GM23248 (cell line): ENCODE results near the gene AP3D1. TPM values are rescaled to one million over a fixed set of nuclear protein-coding genes. Genes with fewer than 3 reads are reported as not detected.

Experiments
- DNase-seq: peaks from one replicate; pipeline ENCODE4 v3.0.0-alpha.2; 2015
- H2AFZ ChIP-seq: fragments of 200-600 bp; sonication (generic); 2 replicates; pipeline ENCODE4 v1.6.1; 2016; ENCODE audit warnings: antibody characterized with exemption
- H3F3A ChIP-seq: fragments of 200-600 bp; sonication (generic); 2 replicates; pipeline ENCODE4 v1.6.1; 2016; ENCODE audit warnings: mild to moderate bottlenecking, antibody characterized with exemption, mixed run types; ENCODE audit not compliant: insufficient read depth
- H3K27ac ChIP-seq: fragments of 200-600 bp; sonication (generic); 2 replicates; pipeline ENCODE4 v1.5.1; 2016; ENCODE audit warnings: mild to moderate bottlenecking
- H3K27me3 ChIP-seq: fragments of 200-600 bp; sonication (generic); replicated peaks from 2 replicates; pipeline ENCODE4 v1.6.1; 2016; ENCODE audit warnings: mild to moderate bottlenecking; ENCODE audit not compliant: insufficient read depth
- H3K36me3 ChIP-seq: fragments of 200-600 bp; sonication (generic); 2 replicates; pipeline ENCODE4 v1.6.1; 2016; ENCODE audit warnings: low read depth, mild to moderate bottlenecking
- H3K4me1 ChIP-seq: fragments of 200-600 bp; sonication (generic); 2 replicates; pipeline ENCODE4 v1.6.1; 2016; ENCODE audit warnings: mild to moderate bottlenecking; ENCODE audit not compliant: insufficient read depth
- H3K4me2 ChIP-seq: fragments of 200-600 bp; sonication (generic); one replicate; pipeline ENCODE4 v1.6.1; 2016; ENCODE audit warnings: mild to moderate bottlenecking; ENCODE audit not compliant: unreplicated experiment
- H3K4me3 ChIP-seq: fragments of 200-600 bp; sonication (generic); 2 replicates; pipeline ENCODE4 v1.5.1; 2016; ENCODE audit warnings: mild to moderate bottlenecking
- H3K79me2 ChIP-seq: fragments of 200-600 bp; sonication (generic); 2 replicates; pipeline ENCODE4 v1.6.1; 2016; ENCODE audit warnings: mild to moderate bottlenecking; ENCODE audit not compliant: insufficient read depth
- H3K9ac ChIP-seq: fragments of 200-600 bp; sonication (generic); 2 replicates; pipeline ENCODE4 v1.6.1; 2016; ENCODE audit warnings: mild to moderate bottlenecking
- H3K9me2 ChIP-seq: fragments of 200-600 bp; sonication (generic); 2 replicates; pipeline ENCODE4 v1.6.1; 2016; ENCODE audit warnings: mixed run types, mild to moderate bottlenecking, moderate library complexity; ENCODE audit not compliant: insufficient read depth
- H3K9me3 ChIP-seq: fragments of 200-600 bp; sonication (generic); one replicate; pipeline ENCODE4 v1.6.1; 2017; ENCODE audit warnings: low read depth
- H4K20me1 ChIP-seq: fragments of 200-600 bp; sonication (generic); 2 replicates; pipeline ENCODE4 v1.6.0; 2016; ENCODE audit not compliant: insufficient read depth
- EZH2 ChIP-seq: fragments of 200-600 bp; sonication (generic); IDR thresholded peaks from 2 replicates; pipeline ENCODE4 v1.6.1; 2018; ENCODE audit warnings: antibody characterized with exemption, mild to moderate bottlenecking; ENCODE audit not compliant: insufficient read depth, poor library complexity, severe bottlenecking
- EZH2phosphoT487 ChIP-seq: fragments of 200-600 bp; sonication (generic); IDR thresholded peaks from 2 replicates; pipeline ENCODE4 v1.6.1; 2018; ENCODE audit warnings: antibody characterized with exemption, moderate library complexity, mild to moderate bottlenecking, low read depth; ENCODE audit not compliant: insufficient read depth
- WGBS, 2 experiments: methylation state at CpG; one replicate each; pipeline ENCODE4 v1.1.6; 2015 to 2017; ENCODE audit warnings: low lambda C conversion rate in 2 of 2, low coverage in 1 of 2; ENCODE audit errors: missing lambda C conversion rate in 2 of 2; 5-methylcytosine and 5-hydroxymethylcytosine counted together
- in situ Hi-C: fragments of 300-500 bp; cut with MboI; formaldehyde crosslinking; loops from 2 replicates; pipeline ENCODE4 v1.15.0; 2020
- polyA plus RNA-seq: library from polyadenylated mRNA; unstranded; fragments of >200 nt; fragmentation: Nextera tagmentation; extraction: Ambion mirVana; gene quantifications from 2 replicates; pipeline ENCODE4 v1.2.1, GENCODE V29; 2016
- total RNA-seq: library from RNA; depleted of rRNA; stranded (reverse); fragments of >200 nt; shearing (Covaris generic); gene quantifications from 2 replicates; pipeline ENCODE4 v1.2.3, GENCODE V29; 2014

The AP3D1 gene
- total and polyA plus RNA-seq, 2 experiments from 2014 or later = 79.0 to 97.6 TPM

DNA sequence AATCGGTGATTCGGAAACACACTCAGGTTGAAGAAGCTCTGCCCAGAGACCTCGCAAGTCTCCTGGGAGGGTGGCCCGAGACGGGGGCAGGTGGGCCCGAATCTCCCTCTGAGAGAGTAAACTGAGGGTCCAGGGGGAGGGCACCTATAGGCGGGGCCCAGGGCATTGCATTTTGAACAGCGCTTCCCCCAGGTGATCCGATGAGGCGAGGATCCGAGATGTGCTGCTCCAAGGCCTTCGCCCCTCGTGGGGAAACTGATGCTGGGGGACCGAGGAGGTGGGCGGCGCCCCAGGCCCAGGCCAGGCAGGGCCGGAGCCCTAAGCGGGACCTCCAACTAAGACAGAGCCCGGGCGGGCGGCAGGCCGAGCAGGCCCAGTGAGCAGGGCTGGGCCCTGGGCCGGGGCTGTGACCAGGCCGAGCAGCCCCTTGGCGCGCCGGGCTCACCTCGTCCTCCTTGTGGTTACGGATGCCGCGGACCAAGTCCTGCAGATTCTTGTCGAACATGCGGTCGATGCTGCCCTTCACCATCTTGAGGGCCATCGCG is 500 bp downstream of the AP3D1 start:
- Histone ChIP-seq H3F3A (peaks cover 9% of the 10 kb centered on the region; the same call in 1 of the 2 replicates), H3K9me3 (no peaks in the 10 kb centered on the region), H3K27ac (peak overlapping the region; percentile 72), H3K36me3 (no peaks in the 10 kb centered on the region), H3K27me3 (no peaks in the 10 kb centered on the region), H3K4me1 (peaks cover 24% of the 10 kb centered on the region), H2AFZ (no peak overlapping the region), H3K79me2 (peaks cover 53% of the 10 kb centered on the region), H4K20me1 (peaks cover 13% of the 10 kb centered on the region; the same call in 1 of the 2 replicates), H3K9me2 (no peaks in the 10 kb centered on the region), H3K4me2 (peak overlapping the region; percentile 91), H3K9ac (peak overlapping the region; percentile 100), H3K4me3 (peak overlapping the region; percentile 98)
- no peak for DNase-seq
- in situ Hi-C loops = loop anchor here (10.0 kb wide), 1 partner anchor 244 kb away; no protein-coding TSS in a partner anchor
- no peak for TF ChIP-seq EZH2phosphoT487
- no peak for TF ChIP-seq EZH2
- 1 to 2% methylated on average over 27 to 36 of the region's 36 CpGs for WGBS, 2 experiments

- H3K4me1 ChIP-seq = peaks cover 24% of the 10 kb centered on the region
- no peak for TF ChIP-seq EZH2phosphoT487
- TF ChIP-seq EZH2 = no peak
- H2AFZ ChIP-seq = no peak overlapping the region
- WGBS, 2 experiments = 20 to 24% methylated on average over 22 to 30 of the region's 30 CpGs
- H3K4me3 ChIP-seq = peak overlapping the region; percentile 98
- peaks cover 13% of the 10 kb centered on the region; the same call in 1 of the 2 replicates for H4K20me1 ChIP-seq
- peak overlapping the region; percentile 91 for H3K4me2 ChIP-seq
- peaks cover 60% of the 10 kb centered on the region for H3K79me2 ChIP-seq
- H3K36me3 ChIP-seq = no peaks in the 10 kb centered on the region
- in situ Hi-C loops = loop anchor here (10.0 kb wide), 1 partner anchor 245 kb away; no protein-coding TSS in a partner anchor
- peak overlapping the region; percentile 72 for H3K27ac ChIP-seq
- peak; percentile 63 for DNase-seq
- H3K9me3 ChIP-seq = no peaks in the 10 kb centered on the region
- H3K27me3 ChIP-seq = no peaks in the 10 kb centered on the region
- peak overlapping the region; percentile 100 for H3K9ac ChIP-seq
- H3F3A ChIP-seq = 0 out of 2 replicates have a peak, but pooled peaks cover 5% of the 10 kb centered on the region
- H3K9me2 ChIP-seq = no peaks in the 10 kb centered on the region
These were observed 1.2 kb downstream of the AP3D1 start for GRCh38 chr19:2149980-2150793.

DNA sequence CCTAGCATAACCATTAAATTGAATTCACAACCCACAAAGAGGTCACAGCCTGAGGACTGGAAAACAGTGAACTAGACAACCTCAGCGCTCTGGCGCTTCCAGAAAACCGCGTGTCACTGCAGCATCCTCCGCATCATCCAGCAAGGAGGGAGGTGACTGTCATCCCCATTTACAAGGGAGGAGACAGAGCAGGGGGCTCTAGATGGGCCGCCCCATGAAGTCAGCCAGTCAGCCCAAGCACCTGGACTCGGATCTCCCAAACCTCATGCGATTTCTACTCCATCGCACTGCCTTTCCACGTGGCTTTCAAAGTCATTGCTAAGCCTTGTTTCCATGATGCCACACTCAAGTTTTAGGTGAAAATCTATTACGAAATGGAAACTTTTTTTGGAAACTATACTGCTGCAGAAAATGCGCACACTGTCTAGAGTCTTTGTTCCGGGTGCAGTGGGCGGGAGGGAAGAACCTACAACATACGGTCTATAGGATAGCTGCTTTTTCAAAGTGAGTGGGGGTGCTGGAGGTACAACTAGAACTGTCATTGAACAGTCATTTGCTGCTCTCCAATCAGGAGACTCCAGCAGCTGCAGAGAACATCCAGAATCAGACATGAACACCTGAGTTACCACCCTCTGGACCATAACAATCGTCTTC is 2.8 kb downstream of the AP3D1 start:
- no peaks in the 10 kb centered on the region for H3K9me2 ChIP-seq
- 88 to 89% methylated on average over 16 of the region's 16 CpGs for WGBS, 2 experiments
- no peaks in the 10 kb centered on the region for H3K27me3 ChIP-seq
- H3K36me3 ChIP-seq = no peaks in the 10 kb centered on the region
- peaks cover 16% of the 10 kb centered on the region for H3K4me1 ChIP-seq
- TF ChIP-seq EZH2 (no peak), EZH2phosphoT487 (no peak)
- peaks cover 76% of the 10 kb centered on the region for H3K79me2 ChIP-seq
- no peak overlapping the region for H2AFZ ChIP-seq
- H3K27ac ChIP-seq = no peak overlapping the region
- H3F3A ChIP-seq = 0 out of 2 replicates have a peak, but pooled peaks cover 5% of the 10 kb centered on the region
- H3K9me3 ChIP-seq = no peaks in the 10 kb centered on the region
- H3K9ac ChIP-seq = no peak overlapping the region
- no peak overlapping the region for H3K4me2 ChIP-seq
- H4K20me1 ChIP-seq = peaks cover 13% of the 10 kb centered on the region; the same call in 1 of the 2 replicates
- in situ Hi-C loops = no loop called here
- no peak overlapping the region for H3K4me3 ChIP-seq
- no peak for DNase-seq

GRCh38 chr19:2145831-2146241 is 5.5 kb downstream of the AP3D1 start:
- DNase-seq = peak; percentile 19
- H3K9me3 ChIP-seq = no peaks in the 10 kb centered on the region
- H3K27me3 ChIP-seq = no peaks in the 10 kb centered on the region
- H3K4me2 ChIP-seq = no peak overlapping the region
- H3F3A ChIP-seq = no peaks in the 10 kb centered on the region
- TF ChIP-seq EZH2 = no peak
- no peak for TF ChIP-seq EZH2phosphoT487
- H3K4me1 ChIP-seq = peaks cover 12% of the 10 kb centered on the region
- in situ Hi-C loops = no loop called here
- no peak overlapping the region for H3K27ac ChIP-seq
- H3K79me2 ChIP-seq = peaks cover 100% of the 10 kb centered on the region
- H3K9ac ChIP-seq = no peak overlapping the region
- no peak overlapping the region for H2AFZ ChIP-seq
- no peaks in the 10 kb centered on the region for H3K9me2 ChIP-seq
- no peak overlapping the region for H3K4me3 ChIP-seq
- no peaks in the 10 kb centered on the region for H3K36me3 ChIP-seq
- H4K20me1 ChIP-seq = peaks cover 13% of the 10 kb centered on the region; the same call in 1 of the 2 replicates
- WGBS, 2 experiments = 82% methylated on average over 16 of the region's 16 CpGs
